NCI-H345 (cell line): ENCODE data around the gene ALS2.
"Not testable (repeated sequence)": the region's sequence is repeated elsewhere in the genome, so short reads cannot be mapped to it uniquely, and the experiment has no call there.

Experiments
- DNase-seq: peaks from one replicate; lab custom pipeline; 2025; lab: John Stamatoyannopoulos, UW

Gene ALS2

GRCh38 chr2:201793631-201794030 lies 12.9 kb upstream of the ALS2 start:
- DNase-seq, result no peak

- DNase-seq, result no peak
Observed at GRCh38 chr2:201790989-201791388, 10.3 kb upstream of the ALS2 start.

- no peak for DNase-seq
Observed at GRCh38 chr2:201790291-201790690, 9.6 kb upstream of the ALS2 start.

GRCh38 chr2:201789395-201789794 lies 8.7 kb upstream of the ALS2 start:
- DNase-seq, result no peak

GRCh38 chr2:201788371-201788770 lies 7.6 kb upstream of the ALS2 start:
- no peak for DNase-seq

GRCh38 chr2:201786471-201786870 lies 5.7 kb upstream of the ALS2 start:
- no peak for DNase-seq

- DNase-seq, result no peak
Observed at GRCh38 chr2:201785135-201785534, 4.4 kb upstream of the ALS2 start.

GRCh38 chr2:201784563-201784962 lies 3.8 kb upstream of the ALS2 start:
- DNase-seq, result no peak

- DNase-seq, result peak; percentile 41
Observed at GRCh38 chr2:201781557-201782051, 871 bp upstream of the ALS2 start.

- DNase-seq, result no peak
Observed at GRCh38 chr2:201779901-201780673, 646 bp downstream of the ALS2 start.

- DNase-seq, result no peak
Observed at GRCh38 chr2:201777869-201778268, 2.9 kb downstream of the ALS2 start.

GRCh38 chr2:201777043-201777442 lies 3.7 kb downstream of the ALS2 start:
- no peak for DNase-seq

GRCh38 chr2:201775326-201775725 lies 5.4 kb downstream of the ALS2 start:
- no peak for DNase-seq

GRCh38 chr2:201774546-201774945 lies 6.2 kb downstream of the ALS2 start:
- no peak for DNase-seq

GRCh38 chr2:201773990-201774389 lies 6.7 kb downstream of the ALS2 start:
- no peak for DNase-seq

- no peak for DNase-seq
Observed at GRCh38 chr2:201769666-201770373, 10.9 kb downstream of the ALS2 start.

- no peak for DNase-seq
Observed at GRCh38 chr2:201768918-201769317, 11.8 kb downstream of the ALS2 start.

GRCh38 chr2:201765799-201766198 lies 14.9 kb downstream of the ALS2 start:
- DNase-seq, result no peak

- DNase-seq, result not testable (repeated sequence)
Observed at GRCh38 chr2:201764469-201764868, 16.3 kb downstream of the ALS2 start.

- no peak for DNase-seq
Observed at GRCh38 chr2:201761101-201761500, 19.6 kb downstream of the ALS2 start.

- DNase-seq, result no peak
Observed at GRCh38 chr2:201759567-201759966, 21.2 kb downstream of the ALS2 start.

GRCh38 chr2:201758873-201759272 lies 21.9 kb downstream of the ALS2 start:
- no peak for DNase-seq

- DNase-seq, result no peak
Observed at GRCh38 chr2:201758234-201758633, 22.5 kb downstream of the ALS2 start.
